ENCODE data around the gene ADD1.
A peak's percentile ranks its signal among the peaks of the same experiment; 100 is the strongest.

Gene ADD1

DNA sequence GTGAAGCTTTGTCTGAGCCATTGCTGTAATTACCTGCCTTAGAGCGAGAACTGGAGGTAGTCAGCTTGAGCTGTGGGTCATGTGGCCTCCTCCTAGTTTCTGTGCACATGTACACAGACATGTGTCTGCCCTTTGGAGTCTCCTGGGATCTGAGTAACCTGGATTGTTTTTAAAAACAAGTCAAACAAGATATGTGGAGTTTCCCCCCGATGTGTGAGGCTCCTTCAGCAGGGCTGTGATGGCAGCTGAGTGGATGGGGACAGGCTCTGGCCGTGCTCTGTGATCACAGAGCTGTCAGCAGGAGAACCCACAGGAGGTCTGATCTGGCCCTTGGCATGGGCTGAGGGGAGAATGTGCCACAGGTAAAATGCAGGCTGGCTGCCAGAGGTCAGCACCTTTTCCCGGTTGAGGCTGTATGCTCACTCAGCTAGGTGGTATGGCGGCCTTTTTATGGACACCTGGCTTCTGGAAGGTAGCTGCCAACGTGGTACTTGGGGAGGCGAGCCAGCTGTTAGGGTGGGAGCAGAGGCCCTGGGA lies 81.2 kb downstream of the ADD1 start:
- peak; percentile 8 for DNase-seq

DNA sequence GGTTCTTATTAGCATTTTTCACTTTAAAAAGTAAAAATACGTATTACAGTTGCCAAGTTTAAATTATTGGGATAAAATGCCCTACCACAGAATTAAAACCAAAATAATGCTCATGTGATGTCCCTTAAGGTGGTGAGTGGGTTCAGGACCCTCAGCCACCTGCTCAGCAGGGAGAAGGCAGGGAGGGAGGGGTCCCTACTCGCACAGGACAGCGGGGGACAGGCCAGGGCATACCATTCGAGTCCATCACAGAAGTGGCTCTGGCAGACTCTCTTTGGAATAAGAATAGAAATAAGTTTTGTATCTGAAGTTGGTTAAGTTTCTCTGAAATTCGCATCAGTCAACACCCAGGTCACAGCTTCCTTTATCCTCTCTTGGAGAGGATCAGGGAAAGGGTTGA lies 81.9 kb downstream of the ADD1 start:
- DNase-seq = no peak

DNA sequence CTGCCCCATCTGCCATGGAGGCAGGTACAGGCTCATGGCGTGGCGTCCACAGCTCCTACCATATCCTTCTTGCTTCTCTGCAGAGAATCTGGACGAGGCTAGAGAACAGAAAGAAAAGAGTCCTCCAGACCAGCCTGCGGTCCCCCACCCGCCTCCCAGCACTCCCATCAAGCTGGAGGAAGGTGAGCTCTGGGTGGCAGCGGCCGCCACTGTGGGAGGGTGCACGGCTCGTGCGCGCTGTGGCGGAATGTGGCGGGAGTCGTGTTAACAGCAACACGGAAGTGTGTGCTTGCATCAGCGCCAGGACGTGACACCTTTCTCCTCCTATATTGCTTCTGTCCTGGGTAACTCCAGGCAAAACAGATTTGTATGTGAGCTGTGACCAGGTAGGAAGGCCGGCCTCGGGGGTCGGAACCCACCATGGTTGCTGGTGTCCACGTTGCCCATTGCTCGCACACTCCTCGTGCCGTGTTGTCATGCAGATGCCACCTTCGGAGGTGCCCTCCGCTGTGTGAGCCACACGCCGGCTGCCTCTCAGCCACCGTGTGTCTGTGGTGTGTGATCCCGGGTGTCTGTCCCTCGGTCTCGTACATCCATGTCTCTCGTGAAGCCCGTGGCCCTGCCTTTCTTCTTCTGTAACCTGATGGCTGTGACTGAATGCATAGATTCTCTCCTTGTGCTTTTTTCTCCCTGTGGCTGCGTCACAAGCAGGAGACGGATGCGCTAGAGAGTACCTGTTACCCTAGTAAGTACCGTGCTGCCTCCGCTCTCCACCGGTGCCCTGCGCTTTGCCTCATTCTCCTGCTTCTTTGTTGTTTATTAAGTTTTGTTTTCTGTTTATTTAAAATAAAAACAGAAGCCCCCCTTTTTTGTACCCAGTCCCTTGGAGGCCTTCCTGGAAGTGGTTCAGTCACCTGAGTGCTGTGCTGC lies 82.6 kb downstream of the ADD1 start:
- peak; percentile 13 for DNase-seq

DNA sequence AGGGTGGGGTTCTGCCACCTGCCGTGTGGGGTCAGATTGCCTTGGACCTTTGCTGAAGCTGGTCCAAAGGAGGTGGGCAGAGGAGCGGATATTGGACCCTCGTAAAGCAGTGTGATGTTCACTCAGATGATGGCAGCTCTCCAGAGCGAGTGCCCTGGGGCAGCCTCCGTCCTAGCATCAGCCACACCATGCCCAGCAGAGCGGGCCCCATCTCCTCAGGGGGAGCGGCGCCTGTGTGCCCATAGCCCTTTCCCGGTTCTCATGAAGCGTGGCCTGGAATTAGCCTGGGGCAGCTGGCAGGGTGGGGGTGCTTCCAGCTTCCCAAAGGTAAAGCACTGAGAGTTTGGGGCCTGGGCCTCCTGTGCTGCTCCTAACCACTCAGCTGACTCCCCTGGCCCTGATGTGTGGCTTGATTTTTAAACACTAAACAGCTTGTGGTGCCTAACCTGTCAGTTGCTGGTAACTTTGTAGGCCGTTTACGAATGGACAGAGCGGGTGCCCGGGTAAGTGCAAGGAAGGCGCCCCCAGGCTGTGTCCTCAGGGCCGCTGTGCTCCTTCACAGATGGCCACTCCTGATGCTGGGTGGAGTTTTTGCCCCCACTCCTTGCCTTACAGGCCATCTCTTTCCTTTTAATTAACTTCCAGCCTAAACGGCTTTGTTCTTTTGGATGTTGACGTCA lies 83.5 kb downstream of the ADD1 start:
- DNase-seq = peak; percentile 14

DNA sequence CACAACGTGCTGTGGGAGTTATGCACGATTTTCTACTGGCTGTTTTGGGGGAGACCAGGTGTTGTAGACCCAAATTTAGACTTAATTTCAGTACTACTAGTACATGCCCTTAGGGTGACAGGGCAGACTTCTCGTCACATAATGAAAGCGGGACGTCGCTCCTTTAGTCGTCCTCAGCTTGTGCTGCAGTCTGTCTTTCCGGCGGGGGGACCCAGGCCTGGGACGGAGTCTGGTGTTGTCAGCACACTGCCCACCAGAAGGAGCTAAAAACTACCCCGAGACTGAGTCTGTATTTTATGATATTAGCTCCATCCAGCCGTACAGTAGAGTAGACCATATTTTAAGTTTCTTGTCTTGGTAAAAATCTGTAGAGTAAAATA lies 84.0 kb downstream of the ADD1 start:
- peak; percentile 6 for DNase-seq

DNA sequence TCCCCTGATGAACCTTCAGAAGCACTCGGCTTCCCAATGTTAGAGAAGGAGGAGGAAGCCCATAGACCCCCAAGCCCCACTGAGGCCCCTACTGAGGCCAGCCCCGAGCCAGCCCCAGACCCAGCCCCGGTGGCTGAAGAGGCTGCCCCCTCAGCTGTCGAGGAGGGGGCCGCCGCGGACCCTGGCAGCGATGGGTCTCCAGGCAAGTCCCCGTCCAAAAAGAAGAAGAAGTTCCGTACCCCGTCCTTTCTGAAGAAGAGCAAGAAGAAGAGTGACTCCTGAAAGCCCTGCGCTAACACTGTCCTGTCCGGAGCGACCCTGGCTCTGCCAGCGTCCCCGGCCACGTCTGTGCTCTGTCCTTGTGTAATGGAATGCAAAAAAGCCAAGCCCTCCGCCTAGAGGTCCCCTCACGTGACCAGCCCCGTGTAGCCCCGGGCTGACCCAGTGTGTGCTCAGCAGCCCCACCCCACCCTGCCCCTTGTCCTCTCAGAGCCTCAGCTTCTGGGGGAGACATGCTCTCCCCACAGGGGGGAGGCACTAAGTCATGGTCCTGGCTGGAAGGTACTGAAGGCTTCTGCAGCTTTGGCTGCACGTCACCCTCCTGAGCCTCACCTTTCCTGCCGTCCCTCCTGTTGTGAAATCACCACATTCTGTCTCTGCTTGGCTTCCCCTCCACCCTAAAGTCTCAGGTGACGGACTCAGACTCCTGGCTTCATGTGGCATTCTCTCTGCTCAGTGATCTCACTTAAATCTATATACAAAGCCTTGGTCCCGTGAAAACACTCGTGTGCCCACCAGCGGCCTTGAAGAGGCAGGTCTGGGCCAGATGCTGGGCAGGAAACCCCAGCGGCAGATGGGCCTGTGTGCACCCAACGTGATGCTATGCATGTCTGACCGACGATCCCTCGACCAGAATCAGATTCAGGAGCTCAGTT lies 84.9 kb downstream of the ADD1 start:
- DNase-seq = peak; percentile 13

DNA sequence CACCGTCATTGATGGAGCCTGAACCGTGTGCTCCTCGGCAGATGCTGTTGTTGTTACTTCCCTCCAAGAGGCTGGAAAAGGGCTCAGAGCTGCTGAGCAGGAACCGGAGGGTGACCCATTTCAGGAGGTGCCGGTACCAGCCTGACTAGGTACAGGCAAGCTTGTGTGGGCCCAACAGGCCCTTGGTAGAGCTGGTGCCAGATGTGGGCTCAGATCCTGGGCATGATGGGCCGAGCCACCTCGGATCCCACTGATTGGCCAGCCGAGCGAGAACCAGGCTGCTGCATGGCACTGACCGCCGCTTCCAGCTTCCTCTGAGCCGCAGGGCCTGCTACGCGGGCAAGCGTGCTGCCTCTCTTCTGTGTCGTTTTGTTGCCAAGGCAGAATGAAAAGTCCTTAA lies 85.8 kb downstream of the ADD1 start:
- peak; percentile 12 for DNase-seq

DNA sequence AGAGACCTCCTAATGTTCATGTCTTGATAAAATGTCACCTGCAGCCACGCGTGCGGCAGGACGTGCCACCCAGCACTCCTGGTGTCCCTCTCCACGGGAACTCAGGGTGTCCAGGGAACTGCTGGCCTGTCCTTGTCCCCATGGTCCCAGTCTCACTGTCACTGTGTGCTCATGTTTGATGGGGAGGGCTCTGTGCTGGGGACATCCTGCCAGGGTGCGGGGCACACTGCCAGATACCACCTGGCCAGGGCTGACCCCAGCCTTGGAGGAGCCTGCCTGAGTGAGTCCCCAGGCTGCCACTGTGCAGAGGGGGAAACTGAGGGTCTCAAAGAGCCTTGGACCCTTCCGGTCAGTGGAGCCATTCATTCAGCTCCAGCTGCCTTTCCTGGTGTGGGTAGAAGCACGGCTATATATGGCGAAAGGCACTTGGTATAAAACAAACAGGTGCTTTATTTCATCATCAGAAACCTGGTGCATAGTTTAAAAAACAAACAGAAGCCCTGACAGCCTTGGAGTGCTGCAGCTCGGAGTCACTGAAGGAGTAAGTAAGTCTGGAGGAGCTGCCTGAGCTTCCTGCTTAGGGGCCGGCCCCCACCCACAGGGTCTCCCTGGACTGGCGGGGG lies 86.6 kb downstream of the ADD1 start:
- peak; percentile 15 for DNase-seq

DNA sequence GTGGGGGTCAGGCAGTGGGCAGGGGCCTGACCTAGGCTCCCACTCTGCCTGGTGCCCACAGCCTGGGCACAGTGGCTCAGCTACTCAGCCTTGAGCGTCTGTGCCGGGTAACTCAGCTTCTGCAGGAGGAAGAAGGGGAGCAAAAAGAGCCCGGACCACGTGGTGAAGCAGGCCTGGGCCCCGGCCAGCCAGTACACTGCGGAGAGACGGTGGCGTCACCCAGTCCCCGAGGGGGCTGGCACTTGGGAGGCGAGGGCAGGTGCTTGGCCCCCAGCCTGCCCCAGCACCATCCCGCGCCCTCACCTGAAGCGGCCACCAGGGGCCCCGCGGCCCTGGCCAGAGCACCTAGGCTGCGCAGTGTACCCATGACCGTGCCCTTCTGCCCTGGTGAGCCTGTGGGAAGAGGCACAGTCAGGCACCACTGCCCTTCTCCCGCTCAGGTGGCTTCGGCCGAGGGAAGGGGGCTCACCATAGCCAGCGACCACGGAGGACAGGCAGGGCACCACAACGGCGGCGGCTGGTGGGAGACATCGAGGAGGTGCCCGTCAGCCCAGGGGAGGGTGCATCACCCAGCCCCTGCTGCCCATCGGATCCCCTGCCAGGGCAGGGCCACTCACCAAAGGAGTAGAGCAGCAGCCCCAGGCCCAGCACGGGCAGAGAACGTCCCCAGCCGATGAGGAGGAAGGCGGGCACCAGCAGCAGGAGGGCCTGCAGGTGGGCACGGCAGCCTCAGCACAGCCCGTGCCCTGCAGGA lies 87.3 kb downstream of the ADD1 start:
- peak; percentile 22 for DNase-seq

DNA sequence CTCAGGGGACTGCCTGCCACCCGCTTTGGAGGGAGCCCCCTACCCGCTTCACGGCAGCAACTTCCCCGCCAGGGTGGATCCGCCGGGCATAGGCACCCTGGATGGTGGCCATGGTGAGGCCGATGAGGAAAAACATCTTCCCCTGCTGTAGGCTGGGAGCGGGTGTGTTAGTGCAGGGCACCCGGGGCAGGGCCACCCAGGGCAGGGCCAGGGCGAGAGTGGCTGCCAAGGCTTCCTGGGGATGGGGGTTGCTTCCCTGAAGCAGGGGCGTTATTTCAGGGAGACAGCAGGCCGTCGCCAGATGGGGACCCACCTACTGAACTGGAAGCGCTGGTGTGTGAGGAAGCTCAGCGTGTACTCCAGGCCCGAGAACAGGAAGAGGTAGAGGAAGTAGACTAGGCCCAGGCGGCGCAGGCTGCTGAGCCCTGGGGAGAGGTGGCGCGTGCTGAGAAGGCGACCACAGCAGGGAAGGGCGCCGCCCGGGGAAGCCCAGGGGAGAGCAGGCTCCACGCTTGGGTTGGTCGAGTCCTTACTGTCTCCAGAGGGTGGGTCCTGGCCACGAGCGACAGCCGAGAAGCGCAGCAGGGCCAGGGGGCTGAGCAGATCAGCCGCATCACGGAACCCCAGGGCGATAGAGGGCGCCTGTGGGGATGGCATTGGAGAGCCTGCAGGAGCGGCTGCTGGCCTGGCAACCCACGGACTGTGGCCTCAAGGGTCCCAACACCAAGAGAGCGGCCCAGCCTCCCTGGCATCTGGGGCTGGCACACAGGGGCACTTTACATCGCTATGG lies 88.1 kb downstream of the ADD1 start:
- peak; percentile 64 for DNase-seq

DNA sequence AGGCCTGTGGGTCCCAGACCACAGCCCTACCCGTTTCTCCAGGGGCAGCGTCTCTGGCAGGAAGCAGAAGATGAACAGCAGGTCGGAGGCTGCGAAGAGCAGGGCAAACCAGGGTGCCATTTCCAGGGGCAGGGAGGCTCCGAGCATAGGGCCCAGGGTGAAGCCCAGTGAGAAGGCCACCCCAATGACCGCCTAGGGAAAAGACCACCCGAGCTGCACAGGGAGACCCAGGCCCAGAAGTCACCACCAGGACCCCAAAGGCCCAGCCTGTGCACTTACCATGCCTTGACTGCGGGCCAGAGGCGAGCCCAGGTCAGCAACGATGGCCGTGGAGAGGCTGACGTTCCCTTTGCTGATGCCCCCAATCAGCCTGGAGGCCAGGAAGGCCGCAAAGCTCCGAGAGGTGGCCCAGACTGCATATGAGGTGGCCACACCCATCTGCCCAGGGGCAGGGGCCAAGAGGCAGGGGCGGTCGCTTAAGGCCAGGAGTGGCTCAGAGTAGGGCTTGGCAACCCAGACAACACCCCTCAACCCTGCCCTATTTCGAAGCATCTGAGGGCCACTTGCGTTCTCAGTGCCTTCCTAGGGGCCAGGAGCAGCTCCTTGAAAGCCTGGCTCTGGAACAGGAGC lies 88.8 kb downstream of the ADD1 start:
- DNase-seq = no peak

DNA sequence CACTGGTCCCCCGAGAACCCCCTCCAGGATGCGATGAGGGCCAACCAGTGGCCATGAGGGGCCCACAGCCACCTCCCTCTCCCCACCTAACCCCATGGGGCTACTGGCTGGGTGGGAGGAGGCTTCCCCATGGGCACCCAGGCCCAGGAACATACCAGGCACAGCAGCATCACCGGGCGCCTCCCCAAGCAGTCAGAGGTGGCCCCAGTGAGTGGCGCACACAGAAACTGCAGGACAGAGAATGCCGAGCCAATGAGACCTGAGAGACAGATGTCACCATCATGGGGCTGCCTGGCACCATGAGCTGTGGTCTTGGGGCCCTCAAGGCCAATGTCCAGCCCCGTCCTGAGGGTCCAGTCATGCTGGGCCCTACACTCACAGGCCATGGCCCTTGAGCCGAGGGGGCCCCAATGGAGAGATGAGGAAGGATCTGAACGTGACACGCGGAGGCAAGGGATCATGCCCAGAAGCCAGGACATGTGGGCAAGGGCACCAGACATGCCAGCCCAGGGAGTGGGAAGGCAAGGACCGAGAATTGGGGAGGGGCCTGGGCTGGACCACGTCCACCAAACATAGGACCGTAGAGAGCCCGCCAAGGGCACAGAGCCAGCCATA lies 89.4 kb downstream of the ADD1 start:
- DNase-seq = peak; percentile 39

DNA sequence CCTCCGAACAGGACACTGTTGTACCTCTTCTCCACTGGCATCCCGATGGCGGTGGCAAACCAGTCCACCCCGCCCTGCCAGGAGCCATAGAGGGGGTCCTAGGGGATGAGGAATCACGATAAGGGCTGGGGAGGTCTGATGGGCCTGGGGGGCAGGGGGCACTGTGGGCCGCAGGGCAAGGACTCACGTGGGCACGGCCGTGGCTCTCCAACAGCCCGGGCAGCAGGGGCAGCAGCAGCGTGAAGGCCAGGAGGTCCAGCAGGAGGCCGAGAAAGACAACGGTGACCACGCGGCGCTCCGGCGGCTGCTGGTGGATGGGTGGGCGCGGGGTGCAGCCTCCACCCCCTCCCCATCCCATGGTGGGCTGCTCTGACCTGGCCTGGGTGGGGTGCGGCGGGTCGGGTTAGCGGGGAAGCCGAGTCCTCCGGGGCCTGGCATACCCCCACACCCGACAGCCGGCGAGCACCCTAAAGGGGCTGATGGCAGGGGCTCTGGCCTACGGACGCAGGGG lies 90.0 kb downstream of the ADD1 start:
- DNase-seq = no peak

DNA sequence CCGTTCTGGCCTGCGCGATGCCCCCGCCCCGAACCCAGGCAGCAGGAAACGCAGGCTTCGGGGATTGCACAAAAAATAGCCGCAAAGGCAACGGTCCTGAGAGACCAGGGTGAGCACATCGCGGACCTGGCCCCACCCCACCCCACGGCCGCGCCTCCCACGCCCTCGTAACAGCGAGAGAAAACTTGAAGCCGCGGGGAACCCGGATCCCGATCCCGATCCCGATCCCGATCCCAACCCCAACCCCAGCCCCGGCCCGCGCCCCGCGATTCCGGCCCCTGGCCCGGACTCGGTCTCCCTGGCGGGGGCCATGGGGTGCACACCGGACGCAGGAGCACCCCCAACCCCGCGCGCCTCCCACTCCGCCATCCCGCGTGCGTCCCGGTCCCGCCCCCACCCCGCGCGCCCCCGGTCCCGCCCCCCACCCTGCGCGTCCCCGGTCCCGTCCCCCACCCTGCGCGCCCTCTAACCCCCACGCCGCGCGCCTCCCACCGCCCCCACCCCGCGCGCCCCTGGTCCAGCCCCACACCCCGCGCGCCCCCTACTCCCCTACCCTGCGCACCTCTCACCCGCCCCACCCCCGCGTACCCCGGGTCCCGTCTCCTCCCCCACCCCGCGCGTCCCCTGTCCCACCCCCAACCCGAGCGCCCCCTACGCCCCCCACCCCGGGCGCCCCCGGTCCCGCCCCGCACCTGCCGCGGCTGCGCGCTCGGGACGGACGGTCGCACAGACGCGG lies 90.6 kb downstream of the ADD1 start:
- DNase-seq = peak; percentile 68

DNA sequence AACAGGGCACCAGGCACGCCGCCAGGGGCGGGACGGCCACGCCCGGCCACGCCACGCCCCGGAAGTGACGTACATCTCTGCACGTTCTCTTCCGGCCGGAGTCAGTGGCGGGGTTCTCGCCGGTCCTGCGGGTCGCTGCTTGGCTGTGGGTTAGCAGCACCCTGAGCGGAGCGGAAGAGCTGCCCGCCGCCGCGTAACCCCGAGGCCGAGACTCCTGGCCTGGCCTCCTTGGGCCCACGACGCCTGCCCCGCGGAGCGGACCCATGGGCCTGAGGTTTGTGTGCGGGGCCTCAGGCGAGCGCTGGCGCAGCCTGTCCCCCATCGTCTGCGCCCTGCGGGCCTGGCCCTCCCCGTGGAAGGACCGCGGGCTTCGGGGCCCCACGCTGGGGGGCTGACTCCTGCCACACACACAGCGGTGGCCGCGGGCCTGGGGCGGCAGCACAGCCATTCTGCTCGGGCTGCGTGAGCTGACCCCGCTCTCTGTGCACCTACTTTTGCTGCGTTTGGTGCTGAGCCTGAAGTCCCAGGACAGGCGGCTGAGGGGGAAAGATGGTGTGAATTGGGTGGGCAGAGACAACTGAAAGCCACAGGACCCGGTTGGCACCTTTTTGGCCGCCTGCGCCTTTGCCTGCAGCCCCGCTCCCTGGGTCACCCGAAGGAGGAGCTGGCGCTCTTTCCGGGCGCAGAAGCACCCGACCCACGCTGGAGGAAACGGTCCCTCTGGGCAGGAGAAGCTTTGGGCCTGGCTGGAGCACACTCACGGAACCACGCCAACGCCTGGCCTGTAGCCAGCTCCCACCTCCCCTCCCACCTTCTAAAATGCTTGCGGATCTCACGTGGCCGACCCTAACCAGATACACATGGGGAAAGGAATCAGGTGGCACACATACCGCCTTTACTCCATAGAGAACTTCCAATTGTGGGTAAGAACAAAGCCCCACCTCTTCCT lies 91.4 kb downstream of the ADD1 start:
- DNase-seq = peak; percentile 98

DNA sequence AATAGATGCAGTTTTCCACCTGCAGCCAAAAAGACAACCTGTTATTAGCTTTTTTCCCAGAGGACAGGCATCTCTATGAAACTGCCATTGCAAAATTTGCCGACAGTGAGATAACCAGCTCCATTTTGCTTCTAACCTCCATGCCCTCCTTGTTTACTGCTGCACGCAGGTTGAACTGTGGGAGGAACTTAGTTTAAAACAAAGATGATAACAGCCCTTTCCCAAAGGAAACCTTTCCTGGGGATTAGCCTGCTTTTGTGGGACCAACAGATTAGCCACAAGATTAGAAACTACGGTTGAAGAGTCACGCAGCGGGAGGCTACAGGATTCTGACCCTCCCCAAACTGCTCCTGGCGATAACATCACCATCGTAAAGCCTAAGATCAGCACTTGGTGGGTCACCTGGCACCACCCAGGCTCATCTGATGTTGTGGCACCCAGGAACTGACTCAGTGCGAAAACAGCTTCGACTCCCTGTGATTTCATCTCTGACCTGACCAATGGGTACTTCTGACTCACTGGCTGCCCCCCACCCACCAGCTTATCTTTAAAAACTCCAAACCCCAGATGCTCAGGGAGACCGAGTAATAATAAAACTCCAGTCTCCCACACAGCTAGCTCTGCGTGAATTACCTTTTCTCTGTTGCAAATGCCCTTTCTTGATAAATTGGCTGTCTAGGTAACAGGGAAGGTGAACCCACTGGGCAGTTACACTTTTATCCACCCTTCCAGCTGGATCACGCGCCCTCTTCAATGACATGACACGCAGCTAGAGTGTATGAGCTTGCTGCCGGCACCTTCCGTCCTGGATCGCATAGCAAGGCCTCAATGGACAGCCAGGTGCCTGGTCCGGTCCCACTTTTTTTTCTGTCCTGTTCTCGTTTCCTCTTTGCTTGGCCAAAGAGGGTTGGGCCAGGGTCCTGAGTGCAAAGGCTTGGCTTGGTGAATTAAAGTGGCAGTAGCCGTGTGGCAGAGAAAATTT lies 92.4 kb downstream of the ADD1 start:
- DNase-seq = peak; percentile 47

Measured in activated T-cell treated with anti-CD3 and anti-CD28 coated beads, Interleukin-2, amount 50 U/mL, for 1 hour (primary cell).